WTC11 (cell line): ENCODE measurements around the gene BICD1. TPM values are rescaled to one million over a fixed set of nuclear protein-coding genes. Genes with fewer than 3 reads are reported as not detected.
A peak's percentile ranks its signal among the peaks of the same experiment; 100 is the strongest.

Source experiments
- CDX4 ChIP-seq: fragments of 250-450 bp; sonication (Bioruptor Pico); IDR thresholded peaks from 2 replicates; pipeline ENCODE4 v1.9.0; 2021; ENCODE audit warnings: moderate library complexity, mild to moderate bottlenecking, inconsistent platforms, borderline replicate concordance
- E2F4 ChIP-seq: sonication (generic); formaldehyde crosslinking; IDR thresholded peaks from 2 replicates; pipeline ENCODE4 v1.8.1; 2022; ENCODE audit warnings: low read depth, mild to moderate bottlenecking, moderate library complexity, missing genetic modification reagents, borderline replicate concordance
- GTF2I ChIP-seq: fragments of 250-450 bp; sonication (Bioruptor Pico); conservative IDR thresholded peaks from 2 replicates; pipeline ENCODE4 v1.4.0; 2021; ENCODE audit warnings: mild to moderate bottlenecking
- IRF2 ChIP-seq: sonication (generic); formaldehyde crosslinking; IDR thresholded peaks from 2 replicates; pipeline ENCODE4 v1.8.0; 2022; ENCODE audit warnings: low read depth, missing genetic modification reagents, borderline replicate concordance
- NFYB ChIP-seq: sonication (generic); formaldehyde crosslinking; conservative IDR thresholded peaks from 2 replicates; pipeline ENCODE4 v1.8.0; 2022; ENCODE audit warnings: low read depth, missing genetic modification reagents
- NR3C1 ChIP-seq: sonication (generic); formaldehyde crosslinking; conservative IDR thresholded peaks from 2 replicates; pipeline ENCODE4 v1.8.1; 2023; ENCODE audit warnings: low read depth, mild to moderate bottlenecking, missing genetic modification reagents
- RORB ChIP-seq: fragments of 250-450 bp; sonication (Bioruptor Pico); IDR thresholded peaks from 2 replicates; pipeline ENCODE4 v1.9.0; 2021; ENCODE audit warnings: mild to moderate bottlenecking
- SMAD3 ChIP-seq: sonication (generic); formaldehyde crosslinking; IDR thresholded peaks from 2 replicates; pipeline ENCODE4 v1.8.0; 2022; ENCODE audit warnings: missing genetic modification reagents, mild to moderate bottlenecking, borderline replicate concordance
- SOX15 ChIP-seq: fragments of 250-450 bp; sonication (Bioruptor Pico); IDR thresholded peaks from 2 replicates; pipeline ENCODE4 v1.9.0; 2021; ENCODE audit warnings: mild to moderate bottlenecking
- SP1 ChIP-seq: sonication (generic); formaldehyde crosslinking; conservative IDR thresholded peaks from 2 replicates; pipeline ENCODE4 v1.8.1; 2022; ENCODE audit warnings: missing genetic modification reagents
- ZBTB21 ChIP-seq: sonication (generic); formaldehyde crosslinking; IDR thresholded peaks from 2 replicates; pipeline ENCODE4 v1.8.1; 2023; ENCODE audit warnings: mild to moderate bottlenecking, missing genetic modification reagents, borderline replicate concordance
- ZNF138 ChIP-seq: sonication (generic); formaldehyde crosslinking; conservative IDR thresholded peaks from 2 replicates; pipeline ENCODE4 v1.8.1; 2022; ENCODE audit warnings: mild to moderate bottlenecking, moderate library complexity, missing genetic modification reagents
- total RNA-seq: library from RNA; stranded (reverse); gene quantifications from 3 replicates; pipeline ENCODE4 v1.2.3, GENCODE V29; 2021
- TF ChIP-seq, protein P1 (sequence below): sonication (generic); formaldehyde crosslinking; IDR thresholded peaks from 2 replicates; pipeline ENCODE4 v1.8.0; 2023; ENCODE audit warnings: missing genetic modification reagents, mild to moderate bottlenecking, borderline replicate concordance
- TF ChIP-seq, protein P2 (sequence below): sonication (generic); formaldehyde crosslinking; IDR thresholded peaks from 2 replicates; pipeline ENCODE4 v1.8.1; 2023; ENCODE audit warnings: mild to moderate bottlenecking, missing genetic modification reagents, moderate library complexity
- TF ChIP-seq, protein P3 (sequence below): sonication (generic); formaldehyde crosslinking; IDR thresholded peaks from 2 replicates; pipeline ENCODE4 v1.8.1; 2023; ENCODE audit warnings: mild to moderate bottlenecking, moderate library complexity, missing genetic modification reagents
- TF ChIP-seq, protein P4 (sequence below): sonication (generic); formaldehyde crosslinking; IDR thresholded peaks from 2 replicates; pipeline ENCODE4 v1.8.1; 2022; ENCODE audit warnings: low read depth, missing genetic modification reagents, borderline replicate concordance
- TF ChIP-seq, protein P5 (sequence below): sonication (generic); formaldehyde crosslinking; IDR thresholded peaks from 2 replicates; pipeline ENCODE4 v1.8.0; 2022; ENCODE audit warnings: mild to moderate bottlenecking, missing genetic modification reagents
- TF ChIP-seq, protein P6 (sequence below): sonication (generic); formaldehyde crosslinking; IDR thresholded peaks from 2 replicates; pipeline ENCODE4 v1.8.1; 2022; ENCODE audit warnings: missing genetic modification reagents, borderline replicate concordance
- TF ChIP-seq, protein P7 (sequence below): sonication (generic); formaldehyde crosslinking; IDR thresholded peaks from 2 replicates; pipeline ENCODE4 v1.8.1; 2023; ENCODE audit warnings: mild to moderate bottlenecking, missing genetic modification reagents, borderline replicate concordance

The BICD1 gene
- total RNA-seq, 1 experiment from 2014 or later, result 69.4 TPM

- TF ChIP-seq, protein P1, sequence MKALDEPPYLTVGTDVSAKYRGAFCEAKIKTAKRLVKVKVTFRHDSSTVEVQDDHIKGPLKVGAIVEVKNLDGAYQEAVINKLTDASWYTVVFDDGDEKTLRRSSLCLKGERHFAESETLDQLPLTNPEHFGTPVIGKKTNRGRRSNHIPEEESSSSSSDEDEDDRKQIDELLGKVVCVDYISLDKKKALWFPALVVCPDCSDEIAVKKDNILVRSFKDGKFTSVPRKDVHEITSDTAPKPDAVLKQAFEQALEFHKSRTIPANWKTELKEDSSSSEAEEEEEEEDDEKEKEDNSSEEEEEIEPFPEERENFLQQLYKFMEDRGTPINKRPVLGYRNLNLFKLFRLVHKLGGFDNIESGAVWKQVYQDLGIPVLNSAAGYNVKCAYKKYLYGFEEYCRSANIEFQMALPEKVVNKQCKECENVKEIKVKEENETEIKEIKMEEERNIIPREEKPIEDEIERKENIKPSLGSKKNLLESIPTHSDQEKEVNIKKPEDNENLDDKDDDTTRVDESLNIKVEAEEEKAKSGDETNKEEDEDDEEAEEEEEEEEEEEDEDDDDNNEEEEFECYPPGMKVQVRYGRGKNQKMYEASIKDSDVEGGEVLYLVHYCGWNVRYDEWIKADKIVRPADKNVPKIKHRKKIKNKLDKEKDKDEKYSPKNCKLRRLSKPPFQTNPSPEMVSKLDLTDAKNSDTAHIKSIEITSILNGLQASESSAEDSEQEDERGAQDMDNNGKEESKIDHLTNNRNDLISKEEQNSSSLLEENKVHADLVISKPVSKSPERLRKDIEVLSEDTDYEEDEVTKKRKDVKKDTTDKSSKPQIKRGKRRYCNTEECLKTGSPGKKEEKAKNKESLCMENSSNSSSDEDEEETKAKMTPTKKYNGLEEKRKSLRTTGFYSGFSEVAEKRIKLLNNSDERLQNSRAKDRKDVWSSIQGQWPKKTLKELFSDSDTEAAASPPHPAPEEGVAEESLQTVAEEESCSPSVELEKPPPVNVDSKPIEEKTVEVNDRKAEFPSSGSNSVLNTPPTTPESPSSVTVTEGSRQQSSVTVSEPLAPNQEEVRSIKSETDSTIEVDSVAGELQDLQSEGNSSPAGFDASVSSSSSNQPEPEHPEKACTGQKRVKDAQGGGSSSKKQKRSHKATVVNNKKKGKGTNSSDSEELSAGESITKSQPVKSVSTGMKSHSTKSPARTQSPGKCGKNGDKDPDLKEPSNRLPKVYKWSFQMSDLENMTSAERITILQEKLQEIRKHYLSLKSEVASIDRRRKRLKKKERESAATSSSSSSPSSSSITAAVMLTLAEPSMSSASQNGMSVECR, result peak; percentile 85
- TF ChIP-seq, protein P2, sequence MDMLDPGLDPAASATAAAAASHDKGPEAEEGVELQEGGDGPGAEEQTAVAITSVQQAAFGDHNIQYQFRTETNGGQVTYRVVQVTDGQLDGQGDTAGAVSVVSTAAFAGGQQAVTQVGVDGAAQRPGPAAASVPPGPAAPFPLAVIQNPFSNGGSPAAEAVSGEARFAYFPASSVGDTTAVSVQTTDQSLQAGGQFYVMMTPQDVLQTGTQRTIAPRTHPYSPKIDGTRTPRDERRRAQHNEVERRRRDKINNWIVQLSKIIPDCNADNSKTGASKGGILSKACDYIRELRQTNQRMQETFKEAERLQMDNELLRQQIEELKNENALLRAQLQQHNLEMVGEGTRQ (CRISPR knock-in tag), result no peak
- TF ChIP-seq, protein P3, sequence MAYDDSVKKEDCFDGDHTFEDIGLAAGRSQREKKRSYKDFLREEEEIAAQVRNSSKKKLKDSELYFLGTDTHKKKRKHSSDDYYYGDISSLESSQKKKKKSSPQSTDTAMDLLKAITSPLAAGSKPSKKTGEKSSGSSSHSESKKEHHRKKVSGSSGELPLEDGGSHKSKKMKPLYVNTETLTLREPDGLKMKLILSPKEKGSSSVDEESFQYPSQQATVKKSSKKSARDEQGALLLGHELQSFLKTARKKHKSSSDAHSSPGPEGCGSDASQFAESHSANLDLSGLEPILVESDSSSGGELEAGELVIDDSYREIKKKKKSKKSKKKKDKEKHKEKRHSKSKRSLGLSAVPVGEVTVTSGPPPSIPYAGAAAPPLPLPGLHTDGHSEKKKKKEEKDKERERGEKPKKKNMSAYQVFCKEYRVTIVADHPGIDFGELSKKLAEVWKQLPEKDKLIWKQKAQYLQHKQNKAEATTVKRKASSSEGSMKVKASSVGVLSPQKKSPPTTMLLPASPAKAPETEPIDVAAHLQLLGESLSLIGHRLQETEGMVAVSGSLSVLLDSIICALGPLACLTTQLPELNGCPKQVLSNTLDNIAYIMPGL (CRISPR knock-in tag), result peak; percentile 100
- TF ChIP-seq, protein P4, sequence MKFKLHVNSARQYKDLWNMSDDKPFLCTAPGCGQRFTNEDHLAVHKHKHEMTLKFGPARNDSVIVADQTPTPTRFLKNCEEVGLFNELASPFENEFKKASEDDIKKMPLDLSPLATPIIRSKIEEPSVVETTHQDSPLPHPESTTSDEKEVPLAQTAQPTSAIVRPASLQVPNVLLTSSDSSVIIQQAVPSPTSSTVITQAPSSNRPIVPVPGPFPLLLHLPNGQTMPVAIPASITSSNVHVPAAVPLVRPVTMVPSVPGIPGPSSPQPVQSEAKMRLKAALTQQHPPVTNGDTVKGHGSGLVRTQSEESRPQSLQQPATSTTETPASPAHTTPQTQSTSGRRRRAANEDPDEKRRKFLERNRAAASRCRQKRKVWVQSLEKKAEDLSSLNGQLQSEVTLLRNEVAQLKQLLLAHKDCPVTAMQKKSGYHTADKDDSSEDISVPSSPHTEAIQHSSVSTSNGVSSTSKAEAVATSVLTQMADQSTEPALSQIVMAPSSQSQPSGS (CRISPR knock-in tag), result no peak
- TF ChIP-seq SOX15 (CRISPR knock-in tag) (no peak), SMAD3 (CRISPR knock-in tag) (no peak), E2F4 (CRISPR knock-in tag) (0 out of 2 replicates have a peak, but pooled peaks have one; percentile 14), NR3C1 (CRISPR knock-in tag) (no peak), IRF2 (CRISPR knock-in tag) (no peak), ZNF138 (CRISPR knock-in tag) (no peak), RORB (no peak), CDX4 (no peak), ZBTB21 (CRISPR knock-in tag) (no peak), GTF2I (CRISPR knock-in tag) (no peak), NFYB (CRISPR knock-in tag) (no peak), SP1 (CRISPR knock-in tag) (peak; percentile 48; the same call in 1 of the 2 replicates)
- TF ChIP-seq, protein P5, sequence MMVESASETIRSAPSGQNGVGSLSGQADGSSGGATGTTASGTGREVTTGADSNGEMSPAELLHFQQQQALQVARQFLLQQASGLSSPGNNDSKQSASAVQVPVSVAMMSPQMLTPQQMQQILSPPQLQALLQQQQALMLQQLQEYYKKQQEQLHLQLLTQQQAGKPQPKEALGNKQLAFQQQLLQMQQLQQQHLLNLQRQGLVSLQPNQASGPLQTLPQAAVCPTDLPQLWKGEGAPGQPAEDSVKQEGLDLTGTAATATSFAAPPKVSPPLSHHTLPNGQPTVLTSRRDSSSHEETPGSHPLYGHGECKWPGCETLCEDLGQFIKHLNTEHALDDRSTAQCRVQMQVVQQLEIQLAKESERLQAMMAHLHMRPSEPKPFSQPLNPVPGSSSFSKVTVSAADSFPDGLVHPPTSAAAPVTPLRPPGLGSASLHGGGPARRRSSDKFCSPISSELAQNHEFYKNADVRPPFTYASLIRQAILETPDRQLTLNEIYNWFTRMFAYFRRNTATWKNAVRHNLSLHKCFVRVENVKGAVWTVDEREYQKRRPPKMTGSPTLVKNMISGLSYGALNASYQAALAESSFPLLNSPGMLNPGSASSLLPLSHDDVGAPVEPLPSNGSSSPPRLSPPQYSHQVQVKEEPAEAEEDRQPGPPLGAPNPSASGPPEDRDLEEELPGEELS, result peak; percentile 32
- TF ChIP-seq, protein P6, sequence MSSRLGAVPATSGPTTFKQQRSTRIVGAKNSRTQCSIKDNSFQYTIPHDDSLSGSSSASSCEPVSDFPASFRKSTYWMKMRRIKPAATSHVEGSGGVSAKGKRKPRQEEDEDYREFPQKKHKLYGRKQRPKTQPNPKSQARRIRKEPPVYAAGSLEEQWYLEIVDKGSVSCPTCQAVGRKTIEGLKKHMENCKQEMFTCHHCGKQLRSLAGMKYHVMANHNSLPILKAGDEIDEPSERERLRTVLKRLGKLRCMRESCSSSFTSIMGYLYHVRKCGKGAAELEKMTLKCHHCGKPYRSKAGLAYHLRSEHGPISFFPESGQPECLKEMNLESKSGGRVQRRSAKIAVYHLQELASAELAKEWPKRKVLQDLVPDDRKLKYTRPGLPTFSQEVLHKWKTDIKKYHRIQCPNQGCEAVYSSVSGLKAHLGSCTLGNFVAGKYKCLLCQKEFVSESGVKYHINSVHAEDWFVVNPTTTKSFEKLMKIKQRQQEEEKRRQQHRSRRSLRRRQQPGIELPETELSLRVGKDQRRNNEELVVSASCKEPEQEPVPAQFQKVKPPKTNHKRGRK, result no peak
- TF ChIP-seq, protein P7, sequence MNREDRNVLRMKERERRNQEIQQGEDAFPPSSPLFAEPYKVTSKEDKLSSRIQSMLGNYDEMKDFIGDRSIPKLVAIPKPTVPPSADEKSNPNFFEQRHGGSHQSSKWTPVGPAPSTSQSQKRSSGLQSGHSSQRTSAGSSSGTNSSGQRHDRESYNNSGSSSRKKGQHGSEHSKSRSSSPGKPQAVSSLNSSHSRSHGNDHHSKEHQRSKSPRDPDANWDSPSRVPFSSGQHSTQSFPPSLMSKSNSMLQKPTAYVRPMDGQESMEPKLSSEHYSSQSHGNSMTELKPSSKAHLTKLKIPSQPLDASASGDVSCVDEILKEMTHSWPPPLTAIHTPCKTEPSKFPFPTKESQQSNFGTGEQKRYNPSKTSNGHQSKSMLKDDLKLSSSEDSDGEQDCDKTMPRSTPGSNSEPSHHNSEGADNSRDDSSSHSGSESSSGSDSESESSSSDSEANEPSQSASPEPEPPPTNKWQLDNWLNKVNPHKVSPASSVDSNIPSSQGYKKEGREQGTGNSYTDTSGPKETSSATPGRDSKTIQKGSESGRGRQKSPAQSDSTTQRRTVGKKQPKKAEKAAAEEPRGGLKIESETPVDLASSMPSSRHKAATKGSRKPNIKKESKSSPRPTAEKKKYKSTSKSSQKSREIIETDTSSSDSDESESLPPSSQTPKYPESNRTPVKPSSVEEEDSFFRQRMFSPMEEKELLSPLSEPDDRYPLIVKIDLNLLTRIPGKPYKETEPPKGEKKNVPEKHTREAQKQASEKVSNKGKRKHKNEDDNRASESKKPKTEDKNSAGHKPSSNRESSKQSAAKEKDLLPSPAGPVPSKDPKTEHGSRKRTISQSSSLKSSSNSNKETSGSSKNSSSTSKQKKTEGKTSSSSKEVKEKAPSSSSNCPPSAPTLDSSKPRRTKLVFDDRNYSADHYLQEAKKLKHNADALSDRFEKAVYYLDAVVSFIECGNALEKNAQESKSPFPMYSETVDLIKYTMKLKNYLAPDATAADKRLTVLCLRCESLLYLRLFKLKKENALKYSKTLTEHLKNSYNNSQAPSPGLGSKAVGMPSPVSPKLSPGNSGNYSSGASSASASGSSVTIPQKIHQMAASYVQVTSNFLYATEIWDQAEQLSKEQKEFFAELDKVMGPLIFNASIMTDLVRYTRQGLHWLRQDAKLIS (CRISPR knock-in tag), result no peak
These were observed 292.9 kb downstream of the BICD1 start, which contains the start of gene FGD4 (continued) for GRCh38 chr12:32399370-32400113.
